Measurements from ENCODE around the gene OR1E2. TPM values are rescaled to one million over a fixed set of nuclear protein-coding genes. Genes with fewer than 3 reads are reported as not detected.
"Not testable (repeated sequence)": the region's sequence is repeated elsewhere in the genome, so short reads cannot be mapped to it uniquely, and the experiment has no call there.

Gene OR1E2
- total RNA-seq, 1 experiment from 2014 or later: not detected

GRCh38 chr17:3398310-3398709, 35.3 kb downstream of the OR1E2 start, which contains the start of gene OR1E1:
TSS of gene OR1E1 (minus strand) at chr17:3398410. CDS start at chr17:3398410, 0 bp downstream.
- no peaks in the 10 kb centered on the region for H3K36me3 ChIP-seq (ENCODE audit: low read depth)
- no peaks in the 10 kb centered on the region for H3K9me2 ChIP-seq (ENCODE audit: insufficient read depth)
- H3K4me3 ChIP-seq: no peak within 1 kb of the TSS
- H3K79me2 ChIP-seq (ENCODE audit: low read depth): no peaks in the 10 kb centered on the region
- no peak within 1 kb of the TSS for H3K4me2 ChIP-seq
- ChIA-PET POLR2A (ENCODE audit: unreplicated experiment) (no interaction called here), CTCF (no interaction called here)
- no peak within 1 kb of the TSS for H3K27ac ChIP-seq
- H3K27me3 ChIP-seq (ENCODE audit: insufficient read depth, low read depth): peaks cover 8% of the 10 kb centered on the region; the same call in 1 of the 2 replicates
- intact Hi-C loops (cut with micrococcal nuclease; ENCODE audit: unreplicated experiment): no loop called here
- no peaks in the 10 kb centered on the region for H4K20me1 ChIP-seq (ENCODE audit: insufficient read depth)
- no peaks in the 10 kb centered on the region for H3F3A ChIP-seq (ENCODE audit: insufficient read depth, low read depth)
- no peaks in the 10 kb centered on the region for H3K4me1 ChIP-seq (replicated peaks; ENCODE audit: insufficient read depth)
- BruUV-seq (replicated peaks): no TSS peak
- no peak for DNase-seq
- no peak within 1 kb of the TSS for H2AFZ ChIP-seq
- TF ChIP-seq, protein P1, sequence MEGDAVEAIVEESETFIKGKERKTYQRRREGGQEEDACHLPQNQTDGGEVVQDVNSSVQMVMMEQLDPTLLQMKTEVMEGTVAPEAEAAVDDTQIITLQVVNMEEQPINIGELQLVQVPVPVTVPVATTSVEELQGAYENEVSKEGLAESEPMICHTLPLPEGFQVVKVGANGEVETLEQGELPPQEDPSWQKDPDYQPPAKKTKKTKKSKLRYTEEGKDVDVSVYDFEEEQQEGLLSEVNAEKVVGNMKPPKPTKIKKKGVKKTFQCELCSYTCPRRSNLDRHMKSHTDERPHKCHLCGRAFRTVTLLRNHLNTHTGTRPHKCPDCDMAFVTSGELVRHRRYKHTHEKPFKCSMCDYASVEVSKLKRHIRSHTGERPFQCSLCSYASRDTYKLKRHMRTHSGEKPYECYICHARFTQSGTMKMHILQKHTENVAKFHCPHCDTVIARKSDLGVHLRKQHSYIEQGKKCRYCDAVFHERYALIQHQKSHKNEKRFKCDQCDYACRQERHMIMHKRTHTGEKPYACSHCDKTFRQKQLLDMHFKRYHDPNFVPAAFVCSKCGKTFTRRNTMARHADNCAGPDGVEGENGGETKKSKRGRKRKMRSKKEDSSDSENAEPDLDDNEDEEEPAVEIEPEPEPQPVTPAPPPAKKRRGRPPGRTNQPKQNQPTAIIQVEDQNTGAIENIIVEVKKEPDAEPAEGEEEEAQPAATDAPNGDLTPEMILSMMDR (conservative IDR thresholded peaks at IDR 0.05): no peak
- TF ChIP-seq EZH2 (IDR thresholded peaks at IDR 0.05; ENCODE audit: low read depth): no peak
- no peaks in the 10 kb centered on the region for H3K9me3 ChIP-seq (ENCODE audit: insufficient read depth, low read depth)

GRCh38 chr17:3397801-3398200, 35.8 kb downstream of the OR1E2 start:
- intact Hi-C loops (cut with micrococcal nuclease; ENCODE audit: unreplicated experiment); CTCF ChIA-PET; H2AFZ ChIP-seq; H3K9me3 ChIP-seq (ENCODE audit: insufficient read depth, low read depth); H3K9me2 ChIP-seq (ENCODE audit: insufficient read depth); POLR2A ChIA-PET (ENCODE audit: unreplicated experiment); H3K4me2 ChIP-seq; H3K27me3 ChIP-seq (ENCODE audit: insufficient read depth, low read depth); H4K20me1 ChIP-seq (ENCODE audit: insufficient read depth); H3K4me3 ChIP-seq; BruUV-seq (replicated peaks); H3K4me1 ChIP-seq (replicated peaks; ENCODE audit: insufficient read depth); H3F3A ChIP-seq (ENCODE audit: insufficient read depth, low read depth); H3K79me2 ChIP-seq (ENCODE audit: low read depth); H3K36me3 ChIP-seq (ENCODE audit: low read depth); H3K27ac ChIP-seq: not testable (repeated sequence)
- peak in 1 of 2 experiments; percentile 21 for DNase-seq

GRCh38 chr17:3389791-3390190, 43.9 kb downstream of the OR1E2 start:
- H3K36me3 ChIP-seq (ENCODE audit: low read depth): no peaks in the 10 kb centered on the region
- ChIA-PET POLR2A (ENCODE audit: unreplicated experiment) (no interaction called here), CTCF (no interaction called here)
- H3K4me3 ChIP-seq: no peak overlapping the region
- DNase-seq: no peak
- no peaks in the 10 kb centered on the region for H3K9me3 ChIP-seq (ENCODE audit: insufficient read depth, low read depth)
- no peaks in the 10 kb centered on the region for H3K79me2 ChIP-seq (ENCODE audit: low read depth)
- H3K9me2 ChIP-seq (ENCODE audit: insufficient read depth): no peaks in the 10 kb centered on the region
- H2AFZ ChIP-seq: no peak overlapping the region
- peaks cover 6% of the 10 kb centered on the region; the same call in 1 of the 2 replicates for H3K27me3 ChIP-seq (ENCODE audit: insufficient read depth, low read depth)
- H3F3A ChIP-seq (ENCODE audit: insufficient read depth, low read depth): no peaks in the 10 kb centered on the region
- BruUV-seq (replicated peaks): no TSS peak
- H3K4me2 ChIP-seq: no peak overlapping the region
- no peaks in the 10 kb centered on the region for H3K4me1 ChIP-seq (replicated peaks; ENCODE audit: insufficient read depth)
- intact Hi-C loops (cut with micrococcal nuclease; ENCODE audit: unreplicated experiment): no loop called here
- H4K20me1 ChIP-seq (ENCODE audit: insufficient read depth): no peaks in the 10 kb centered on the region
- no peak overlapping the region for H3K27ac ChIP-seq
- no peak for TF ChIP-seq EZH2 (IDR thresholded peaks at IDR 0.05; ENCODE audit: low read depth)
- TF ChIP-seq, protein P1 (conservative IDR thresholded peaks at IDR 0.05): no peak
